ENCODE results near the gene TTC3. TPM values are rescaled to one million over a fixed set of nuclear protein-coding genes. Genes with fewer than 3 reads are reported as not detected.

Gene TTC3
- total and polyA plus RNA-seq, 2 of the 13 experiments (the other 11 are each of a cell fraction or from before 2014, with no cell fraction given), result 55.7 to 108 TPM

- no peaks in the 10 kb centered on the region for H3K4me1 ChIP-seq (ENCODE audit: insufficient read depth, low read length)
- no peak for ATAC-seq
- no peak for TF ChIP-seq JUND (CRISPR knock-in tag; IDR thresholded peaks at IDR 0.05)
- TF ChIP-seq ZNF143 (CRISPR knock-in tag; IDR thresholded peaks at IDR 0.05), result no peak
- no peak for TF ChIP-seq CEBPZ (IDR thresholded peaks at IDR 0.05; ENCODE audit: low read length)
- TF ChIP-seq ZNF225 (CRISPR knock-in tag; IDR thresholded peaks at IDR 0.05), result no peak
- TF ChIP-seq SSRP1 (CRISPR knock-in tag; IDR thresholded peaks at IDR 0.05), result no peak
- no peak for TF ChIP-seq FOXO1 (CRISPR knock-in tag; IDR thresholded peaks at IDR 0.05)
- no peak for TF ChIP-seq ZNF761 (CRISPR knock-in tag; conservative IDR thresholded peaks at IDR 0.05)
- TF ChIP-seq HOXA5 (CRISPR knock-in tag; IDR thresholded peaks at IDR 0.05), result no peak
- TF ChIP-seq IRX3 (CRISPR knock-in tag; IDR thresholded peaks at IDR 0.05; ENCODE audit: borderline replicate concordance, low read depth), result no peak
- no peak for TF ChIP-seq FOXC1 (CRISPR knock-in tag; IDR thresholded peaks at IDR 0.05; ENCODE audit: borderline replicate concordance)
- no peak for TF ChIP-seq NAIF1 (CRISPR knock-in tag; IDR thresholded peaks at IDR 0.05; ENCODE audit: borderline replicate concordance)
- no peak for TF ChIP-seq SALL1 (CRISPR knock-in tag; IDR thresholded peaks at IDR 0.05)
- no peak for TF ChIP-seq TGIF2 (CRISPR knock-in tag; IDR thresholded peaks at IDR 0.05)
- no TSS peak for BruUV-seq (replicated peaks)
- H3K9me3 ChIP-seq (ENCODE audit: low read length), result no peaks in the 10 kb centered on the region
- no peaks in the 10 kb centered on the region for H3K27me3 ChIP-seq (ENCODE audit: control insufficient read depth in 1 of 2, insufficient read depth in 2 of 2, low read length in 2 of 2)
- H4K20me1 ChIP-seq (ENCODE audit: insufficient read depth, low read length), result no peaks in the 10 kb centered on the region; the same call in 1 of the 2 replicates
- no peak overlapping the region for H2AFZ ChIP-seq (ENCODE audit: low read length)
- in situ Hi-C loops (cut with HindIII; ENCODE audit: extremely low pct_ligation_motif_present, low pct_unique_long_range_greater_than_20kb), result no loop called here
- ChIA-PET CTCF (ENCODE audit: low intra/inter-chr PET ratio, low total read pairs) (no interaction called here), POLR2A (no interaction called here)
- H3K27ac ChIP-seq (ENCODE audit: extremely low read length, insufficient read depth, low read length), result no peak overlapping the region
- no peak for FAIRE-seq
- intact Hi-C loops (cut with micrococcal nuclease; ENCODE audit: unreplicated experiment), result no loop called here
- no peak overlapping the region for H3K4me3 ChIP-seq (replicated peaks in 1 of 3; ENCODE audit: insufficient read depth in 1 of 3, low read depth in 2 of 3, low read length in 3 of 3)
- peaks cover 20 to 65% of the 10 kb centered on the region in 2 experiments for H3K36me3 ChIP-seq (replicated peaks in 1 of 2; ENCODE audit: control insufficient read depth in 1 of 2, insufficient read depth in 2 of 2, low read length in 2 of 2)
- DNase-seq (ENCODE audit: low spot score), result no peak
- H3K4me2 ChIP-seq (ENCODE audit: low read depth, low read length), result no peak overlapping the region
- H3K9ac ChIP-seq (ENCODE audit: insufficient read depth, low read depth, low read length), result no peak overlapping the region
- WGBS (ENCODE audit: low lambda C conversion rate), result 94% methylated on average over 3 of the region's 3 CpGs
- no peaks in the 10 kb centered on the region for H3K79me2 ChIP-seq (ENCODE audit: insufficient read depth, low read length)
Measured at GRCh38 chr21:37183749-37184148, 110.7 kb downstream of the TTC3 start.

Measured in HepG2 (cell line).